Panc1 (cell line): ENCODE data around the gene ARMC2. TPM values are rescaled to one million over a fixed set of nuclear protein-coding genes. Genes with fewer than 3 reads are reported as not detected.

Experiments
- ATAC-seq: fragments of 200-7000 bp; cut with Tn5 transposase; 2 replicates; pipeline ENCODE4 v1.9.1; 2020; ENCODE audit warnings: mild to moderate bottlenecking, moderate library complexity
- BruUV-seq: library from RNA; stranded (reverse); fragments of 400-500 nt; replicated peaks from 2 replicates; lab custom pipeline; 2021; lab: Mats Ljungman, UMichigan
- CTCF ChIA-PET: fragments of 300-600 bp; sonication (Branson Sonifier 250); formaldehyde crosslinking; loops from one replicate; lab custom pipeline; 2022; ENCODE audit warnings: antibody characterized with exemption; lab: Charles Lee
- POLR2A ChIA-PET: fragments of 300-600 bp; sonication (Branson Sonifier 250); formaldehyde crosslinking; loops from one replicate; lab custom pipeline; 2022; ENCODE audit warnings: antibody characterized with exemption; lab: Charles Lee
- DNase-seq: peaks from one replicate; pipeline ENCODE4 v3.0.0-alpha.2; 2010; ENCODE audit warnings: low read depth, low spot score
- H3K27ac ChIP-seq: 2 replicates; pipeline ENCODE4 v1.5.1; 2011; ENCODE audit warnings: mild to moderate bottlenecking, low read length, inconsistent platforms
- H3K27me3 ChIP-seq: fragments of 200-500 bp; sonication (Bioruptor generic); 2 replicates; pipeline ENCODE4 v1.6.0; 2014; ENCODE audit warnings: low read length, inconsistent platforms; ENCODE audit not compliant: control insufficient read depth, insufficient read depth
- H3K36me3 ChIP-seq: fragments of 200-500 bp; sonication (Bioruptor generic); 2 replicates; pipeline ENCODE4 v1.5.1; 2014; ENCODE audit warnings: inconsistent platforms, mild to moderate bottlenecking, low read length, moderate library complexity; ENCODE audit not compliant: control insufficient read depth, insufficient read depth
- H3K4me1 ChIP-seq: 2 replicates; pipeline ENCODE4 v1.5.1; 2011; ENCODE audit warnings: inconsistent platforms, mild to moderate bottlenecking, low read length, moderate library complexity; ENCODE audit not compliant: control insufficient read depth, insufficient read depth
- H3K4me3 ChIP-seq, 2 experiments: 2 replicates each; pipeline ENCODE4 v1.5.1; 2011 to 2012; ENCODE audit warnings: low read depth in 2 of 2, low read length in 2 of 2, mild to moderate bottlenecking in 2 of 2, inconsistent platforms in 1 of 2, moderate library complexity in 1 of 2
- H3K9me3 ChIP-seq: fragments of 200-500 bp; sonication (Bioruptor generic); 2 replicates; pipeline ENCODE4 v1.5.1; 2014; ENCODE audit warnings: low read depth, mild to moderate bottlenecking, inconsistent platforms, low read length, moderate library complexity; ENCODE audit not compliant: control insufficient read depth, insufficient read depth
- CTCF ChIP-seq: fragments of 450-650 bp; IDR thresholded peaks from 2 replicates; pipeline ENCODE4 v1.5.1; 2017; ENCODE audit warnings: mild to moderate bottlenecking
- POLR2AphosphoS5 ChIP-seq: IDR thresholded peaks from 2 replicates; pipeline ENCODE4 v1.6.1; 2012; ENCODE audit warnings: mild to moderate bottlenecking, low read depth, low read length, moderate library complexity
- REST ChIP-seq, 2 experiments: IDR thresholded peaks; 2 replicates each; pipeline ENCODE4 v1.6.1; 2011 to 2012; ENCODE audit warnings: low read depth in 2 of 2, control low read depth in 1 of 2, low read length in 1 of 2, mild to moderate bottlenecking in 1 of 2, moderate library complexity in 1 of 2; ENCODE audit not compliant: insufficient read depth in 1 of 2
- SIN3A ChIP-seq: IDR thresholded peaks from 2 replicates; pipeline ENCODE4 v1.6.1; 2012; ENCODE audit warnings: low read depth, mild to moderate bottlenecking, low read length, moderate library complexity, borderline replicate concordance; ENCODE audit not compliant: insufficient read depth
- TCF7L2 ChIP-seq: IDR thresholded peaks from 2 replicates; pipeline ENCODE4 v1.6.1; 2011; ENCODE audit warnings: mild to moderate bottlenecking, low read depth, low read length, inconsistent platforms
- in situ Hi-C: cut with HindIII; loops from 2 replicates; pipeline ENCODE4 v1.10.0; 2016; ENCODE audit warnings: low sequenced_read_pairs, low pct_unique_long_range_greater_than_20kb
- intact Hi-C: fragments of 100-400 bp; cut with micrococcal nuclease; formaldehyde crosslinking; loops from one replicate; pipeline ENCODE4 v1.10.0; 2022; ENCODE audit not compliant: unreplicated experiment
- total RNA-seq: library from RNA; stranded (reverse); gene quantifications from one replicate; pipeline ENCODE4 v1.2.1, GENCODE V29; 2021; ENCODE audit not compliant: unreplicated experiment

ARMC2 gene
- total RNA-seq, 1 experiment from 2014 or later, result 9.3 TPM

- CTCF ChIA-PET, result no interaction called here
- H3K27me3 ChIP-seq, result no peaks in the 10 kb centered on the region
- TF ChIP-seq POLR2AphosphoS5, result no peak
- TF ChIP-seq SIN3A, result no peak
- no peak for TF ChIP-seq REST (IDR thresholded peaks at IDR 0.05; ENCODE audit: insufficient read depth in 1 of 2, low read depth in 2 of 2, low read length in 1 of 2)
- TF ChIP-seq TCF7L2, result no peak
- no peak for TF ChIP-seq CTCF
- H3K36me3 ChIP-seq, result no peaks in the 10 kb centered on the region; the same call in 1 of the 2 replicates
- no peak overlapping the region for H3K27ac ChIP-seq
- H3K4me1 ChIP-seq, result no peaks in the 10 kb centered on the region
- intact Hi-C loops, result no loop called here
- no TSS peak for BruUV-seq
- DNase-seq (no peak), ATAC-seq (no peak)
- H3K4me3 ChIP-seq, result no peak overlapping the region
- POLR2A ChIA-PET, result no interaction called here
- in situ Hi-C loops, result no loop called here
- no peaks in the 10 kb centered on the region for H3K9me3 ChIP-seq
Observed at GRCh38 chr6:109002051-109002697, 154.0 kb downstream of the ARMC2 start.

- no peak overlapping the region for H3K27ac ChIP-seq
- BruUV-seq, result no TSS peak
- no peak overlapping the region for H3K4me3 ChIP-seq
- H3K36me3 ChIP-seq, result no peaks in the 10 kb centered on the region; the same call in 1 of the 2 replicates
- no peaks in the 10 kb centered on the region for H3K9me3 ChIP-seq
- DNase-seq, result no peak
- POLR2A ChIA-PET, result no interaction called here
- ATAC-seq, result no peak
- CTCF ChIA-PET, result no interaction called here
- no peaks in the 10 kb centered on the region for H3K27me3 ChIP-seq
- intact Hi-C loops (no loop called here), in situ Hi-C loops (no loop called here)
- H3K4me1 ChIP-seq, result no peaks in the 10 kb centered on the region; the same call in 1 of the 2 replicates
- no peak for TF ChIP-seq SIN3A
- no peak for TF ChIP-seq POLR2AphosphoS5
- no peak for TF ChIP-seq REST (IDR thresholded peaks at IDR 0.05; ENCODE audit: insufficient read depth in 1 of 2, low read depth in 2 of 2, low read length in 1 of 2)
- TF ChIP-seq TCF7L2, result no peak
- TF ChIP-seq CTCF, result no peak
Observed at GRCh38 chr6:109002882-109003281, 154.7 kb downstream of the ARMC2 start.
